Kidney (tissue), 14 donors: Measurements from ENCODE around the gene ELFN2. TPM values are rescaled to one million over a fixed set of nuclear protein-coding genes. Genes with fewer than 3 reads are reported as not detected.

Experiments
- DNase-seq, 5 donors: peaks; one replicate each; pipeline ENCODE4 v3.0.0-alpha.2; 2013 to 2020
- FAIRE-seq: peaks from 2 replicates; lab custom pipeline; 2012; peaks lifted over from hg19 to GRCh38; lab: Jason Lieb, UNC
- H3K27ac ChIP-seq, 2 donors: one replicate each; pipeline ENCODE4 v1.7.0; 2013; ENCODE audit warnings: low read depth in 2 of 2, low read length in 2 of 2, inconsistent platforms in 1 of 2
- H3K27me3 ChIP-seq: one replicate; pipeline ENCODE4 v1.7.1; 2013; ENCODE audit warnings: low read length, inconsistent platforms; ENCODE audit not compliant: control insufficient read depth, insufficient read depth
- H3K36me3 ChIP-seq, 3 donors: one replicate each; pipeline versions ENCODE4 v1.7.0 to v1.7.1; 2013; ENCODE audit warnings: low read length in 3 of 3, control low read depth in 1 of 3, inconsistent platforms in 1 of 3; ENCODE audit not compliant: insufficient read depth in 3 of 3, control insufficient read depth in 2 of 3
- H3K4me1 ChIP-seq, 3 donors: one replicate each; pipeline versions ENCODE4 v1.7.0 to v1.7.1; 2013; ENCODE audit warnings: low read length in 3 of 3, inconsistent platforms in 1 of 3, low read depth in 1 of 3; ENCODE audit not compliant: control insufficient read depth in 2 of 3, insufficient read depth in 2 of 3
- H3K4me3 ChIP-seq, 3 donors: one replicate each; pipeline versions ENCODE4 v1.7.0 to v1.8.1; 2013; ENCODE audit warnings: low read length in 3 of 3, control low read depth in 1 of 3, inconsistent platforms in 1 of 3
- H3K9ac ChIP-seq, 3 donors: one replicate each; pipeline versions ENCODE4 v1.7.0 to v1.7.1; 2013; ENCODE audit warnings: low read length in 3 of 3, control low read depth in 1 of 3, inconsistent platforms in 1 of 3
- H3K9me3 ChIP-seq, 3 donors: one replicate each; pipeline versions ENCODE4 v1.7.0 to v1.7.1; 2013; ENCODE audit warnings: low read length in 3 of 3, control low read depth in 1 of 3, inconsistent platforms in 1 of 3; ENCODE audit not compliant: control insufficient read depth in 2 of 3, insufficient read depth in 1 of 3
- intact Hi-C: fragments of 100-400 bp; cut with DNase I; formaldehyde crosslinking; loops from one replicate; pipeline ENCODE4 v1.11.1; 2022
- polyA plus RNA-seq: library from polyadenylated mRNA; stranded (reverse); fragments of 350-450 nt; fragmentation: Illumina TruSeq; extraction: RNeasy Lipid Tissue Mini Kit (QIAGEN cat#74804); gene quantifications from one replicate; pipeline ENCODE4 v1.2.3, GENCODE V29; 2014; ENCODE audit warnings: low read depth, low replicate concordance; ENCODE audit not compliant: insufficient read depth
- total RNA-seq: library from RNA; stranded (reverse); fragmentation: NEBNext Ultra II Directional; extraction: Animal tissue kit (Norgen Biotek cat#: 25700); gene quantifications from one replicate; pipeline ENCODE4 v1.2.1, GENCODE V29; 2021
- TF ChIP-seq, protein P1 (sequence below): IDR thresholded peaks from 3 replicates; pipeline ENCODE4 v1.5.1; 2012; ENCODE audit warnings: mild to moderate bottlenecking, moderate library complexity, borderline replicate concordance; ENCODE audit not compliant: insufficient read depth; ENCODE audit errors: extremely low read depth
- donor health status: control.
- donor health status: control.
- donor health status: control.
- donor health status: control.
- donor health status: control.
- donor health status: DM: yes; HTN: yes; CAD: no.
- donor health status: Normal renal cell carcinoma (clear cell type).

Gene ELFN2
- total and polyA plus RNA-seq, 2 donors from 2014 or later: 0.19 to 4.6 TPM

DNA sequence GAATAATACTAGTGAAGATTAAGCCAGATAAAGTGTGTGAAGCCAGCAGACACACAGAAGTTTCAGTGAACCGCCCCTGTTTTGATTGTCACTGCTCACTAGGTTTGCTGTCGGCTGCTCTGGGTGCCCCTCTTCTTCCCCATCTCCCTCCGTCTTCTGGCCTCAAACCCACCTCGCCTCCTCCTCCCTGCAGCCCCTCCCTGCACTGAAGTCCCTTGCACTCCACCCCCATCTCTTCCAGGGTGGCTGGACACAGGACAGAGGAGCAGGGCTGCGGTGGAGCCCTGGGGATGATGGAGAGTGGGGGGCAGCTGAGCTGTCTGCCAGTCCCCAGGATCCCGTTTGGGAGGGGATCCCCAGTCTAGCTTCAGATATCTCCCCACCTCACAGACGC lies 91.5 kb downstream of the ELFN2 start:
- peaks cover 0 to 8% (median 3%) of the 10 kb centered on the region in 3 donors for H3K4me1 ChIP-seq

DNA sequence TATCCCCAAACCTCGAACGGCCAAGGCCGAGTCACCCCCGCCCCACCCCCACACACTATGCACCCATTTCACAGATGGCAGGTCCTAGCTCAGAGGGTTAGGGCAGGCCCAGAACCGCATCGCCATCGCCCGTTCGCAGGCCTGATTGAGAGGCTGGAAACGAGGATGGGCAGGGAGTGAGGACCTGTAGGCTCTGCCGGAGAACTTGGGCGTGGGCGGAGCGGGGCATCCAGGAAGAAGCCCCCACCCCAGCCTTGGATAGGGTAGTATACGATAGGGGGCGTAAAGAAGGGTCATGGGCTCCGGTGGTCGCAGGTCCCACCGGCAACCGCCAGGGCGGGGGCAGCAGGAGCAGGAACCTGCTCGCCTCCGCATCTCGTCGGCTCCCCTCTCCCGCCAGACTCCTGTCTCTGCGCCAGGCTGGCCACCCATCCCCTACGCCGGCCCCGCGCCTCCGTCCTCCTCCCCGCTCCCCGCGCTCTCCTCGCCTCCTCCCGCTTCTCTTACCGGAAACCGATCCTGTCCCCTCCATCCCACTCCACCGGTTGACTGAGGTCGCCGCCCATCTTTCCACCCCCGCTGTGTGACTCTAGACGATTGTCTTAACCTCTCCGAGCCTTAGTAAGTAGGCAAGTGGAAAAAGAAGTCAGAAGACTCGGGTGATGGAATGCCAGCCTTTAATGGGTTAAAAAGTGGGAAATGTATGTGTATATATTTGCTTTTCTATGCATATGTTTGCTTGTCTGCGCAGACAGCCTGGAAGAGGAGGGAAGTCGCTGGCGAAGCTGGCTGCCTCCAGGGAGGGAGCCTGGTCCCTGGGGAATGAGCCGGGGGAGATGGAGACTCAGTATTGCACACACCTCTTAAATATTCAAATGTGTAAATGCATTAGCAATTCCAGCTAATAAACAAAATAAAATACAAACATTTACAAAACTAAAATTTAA lies 92.1 kb downstream of the ELFN2 start:
- intact Hi-C loops: no loop called here
- H3K27me3 ChIP-seq: peaks cover 11% of the 10 kb centered on the region
- no peak overlapping the region for H3K27ac ChIP-seq
- no peaks in the 10 kb centered on the region for H3K9me3 ChIP-seq
- DNase-seq (peak in 1 of 5 donors; percentile 62), FAIRE-seq (no peak)
- H3K9ac ChIP-seq: no peak overlapping the region
- H3K4me3 ChIP-seq: no peak overlapping the region
- peaks cover 0 to 8% (median 4%) of the 10 kb centered on the region in 3 donors for H3K4me1 ChIP-seq
- TF ChIP-seq, protein P1, sequence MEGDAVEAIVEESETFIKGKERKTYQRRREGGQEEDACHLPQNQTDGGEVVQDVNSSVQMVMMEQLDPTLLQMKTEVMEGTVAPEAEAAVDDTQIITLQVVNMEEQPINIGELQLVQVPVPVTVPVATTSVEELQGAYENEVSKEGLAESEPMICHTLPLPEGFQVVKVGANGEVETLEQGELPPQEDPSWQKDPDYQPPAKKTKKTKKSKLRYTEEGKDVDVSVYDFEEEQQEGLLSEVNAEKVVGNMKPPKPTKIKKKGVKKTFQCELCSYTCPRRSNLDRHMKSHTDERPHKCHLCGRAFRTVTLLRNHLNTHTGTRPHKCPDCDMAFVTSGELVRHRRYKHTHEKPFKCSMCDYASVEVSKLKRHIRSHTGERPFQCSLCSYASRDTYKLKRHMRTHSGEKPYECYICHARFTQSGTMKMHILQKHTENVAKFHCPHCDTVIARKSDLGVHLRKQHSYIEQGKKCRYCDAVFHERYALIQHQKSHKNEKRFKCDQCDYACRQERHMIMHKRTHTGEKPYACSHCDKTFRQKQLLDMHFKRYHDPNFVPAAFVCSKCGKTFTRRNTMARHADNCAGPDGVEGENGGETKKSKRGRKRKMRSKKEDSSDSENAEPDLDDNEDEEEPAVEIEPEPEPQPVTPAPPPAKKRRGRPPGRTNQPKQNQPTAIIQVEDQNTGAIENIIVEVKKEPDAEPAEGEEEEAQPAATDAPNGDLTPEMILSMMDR: no peak
- H3K36me3 ChIP-seq: no peaks in the 10 kb centered on the region

More for the DNA sequence above, 91.5 kb downstream of the ELFN2 start:
- FAIRE-seq: no peak
- Histone ChIP-seq H3K36me3 (no peaks in the 10 kb centered on the region), H3K27ac (no peak overlapping the region), H3K4me3 (no peak overlapping the region), H3K9me3 (no peaks in the 10 kb centered on the region), H3K27me3 (peaks cover 11% of the 10 kb centered on the region), H3K9ac (no peak overlapping the region)
- intact Hi-C loops: no loop called here
- no peak for DNase-seq
- TF ChIP-seq, protein P1: no peak

DNA sequence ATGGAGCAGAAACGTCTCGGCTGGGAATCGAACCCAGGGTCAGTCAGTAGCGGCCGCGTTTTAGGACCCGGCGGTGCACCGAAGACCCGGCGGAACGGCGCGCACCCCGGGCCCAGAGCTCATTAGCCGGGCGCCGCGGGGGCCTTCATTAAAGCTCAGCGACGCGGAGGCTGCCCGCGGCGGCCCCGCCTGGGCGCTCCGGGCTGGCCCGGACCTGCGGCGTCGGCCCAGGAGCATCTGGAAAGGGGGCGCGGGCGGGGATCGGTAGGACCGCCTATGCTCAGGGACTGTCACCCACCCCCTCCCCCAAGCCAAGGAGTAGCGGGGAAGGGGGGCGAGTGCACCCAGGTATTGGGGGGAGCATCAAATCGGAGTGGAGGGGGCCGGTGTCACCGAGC lies 92.8 kb downstream of the ELFN2 start:
- FAIRE-seq: no peak
- Histone ChIP-seq H3K4me1 (peaks cover 0 to 8% (median 6%) of the 10 kb centered on the region in 3 donors), H3K4me3 (no peak overlapping the region), H3K36me3 (no peaks in the 10 kb centered on the region), H3K27ac (no peak overlapping the region), H3K9me3 (no peaks in the 10 kb centered on the region), H3K9ac (no peak overlapping the region), H3K27me3 (peaks cover 11% of the 10 kb centered on the region)
- intact Hi-C loops: no loop called here
- DNase-seq: peak in 1 of 5 donors; percentile 59
- TF ChIP-seq, protein P1: no peak
